ENCODE data around the gene FAM185A.
"Not testable (repeated sequence)": the region's sequence is repeated elsewhere in the genome, so short reads cannot be mapped to it uniquely, and the experiment has no call there.

Gene FAM185A

DNA sequence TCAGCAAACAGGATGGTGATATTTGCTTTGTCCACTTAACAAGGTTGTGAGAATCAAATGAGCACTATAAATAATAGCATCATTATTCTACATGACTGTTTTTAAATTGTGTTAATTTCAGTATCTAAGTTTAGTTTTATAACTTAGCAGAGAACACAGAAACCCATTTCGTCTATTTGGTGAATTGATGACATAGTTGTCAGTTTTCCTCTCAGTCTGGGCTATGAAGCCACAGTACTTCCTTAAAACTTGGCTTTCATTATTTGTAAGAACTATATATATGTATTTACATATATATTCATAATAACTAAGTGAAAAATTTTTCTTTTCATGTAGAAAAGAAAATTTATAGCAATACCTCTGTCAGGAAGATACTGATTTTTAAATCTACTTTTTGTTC lies 11.1 kb downstream of the FAM185A start:
- not testable (repeated sequence) for H3K36me3 Mint-ChIP-seq; H3K9me3 Mint-ChIP-seq (ENCODE audit: low read depth); H3K4me3 Mint-ChIP-seq; H3K27me3 Mint-ChIP-seq; H3K27ac Mint-ChIP-seq; H3K4me1 Mint-ChIP-seq (ENCODE audit: low read depth)

GRCh38 chr7:102761234-102761633 lies 12.4 kb downstream of the FAM185A start:
- H3K27ac Mint-ChIP-seq; H3K4me1 Mint-ChIP-seq (ENCODE audit: low read depth); H3K27me3 Mint-ChIP-seq; H3K9me3 Mint-ChIP-seq (ENCODE audit: low read depth); H3K36me3 Mint-ChIP-seq; H3K4me3 Mint-ChIP-seq: not testable (repeated sequence)

GRCh38 chr7:102763295-102763905 lies 14.6 kb downstream of the FAM185A start:
- not testable (repeated sequence) for H3K27ac Mint-ChIP-seq; H3K36me3 Mint-ChIP-seq; H3K9me3 Mint-ChIP-seq (ENCODE audit: low read depth); H3K27me3 Mint-ChIP-seq; H3K4me3 Mint-ChIP-seq; H3K4me1 Mint-ChIP-seq (ENCODE audit: low read depth)

DNA sequence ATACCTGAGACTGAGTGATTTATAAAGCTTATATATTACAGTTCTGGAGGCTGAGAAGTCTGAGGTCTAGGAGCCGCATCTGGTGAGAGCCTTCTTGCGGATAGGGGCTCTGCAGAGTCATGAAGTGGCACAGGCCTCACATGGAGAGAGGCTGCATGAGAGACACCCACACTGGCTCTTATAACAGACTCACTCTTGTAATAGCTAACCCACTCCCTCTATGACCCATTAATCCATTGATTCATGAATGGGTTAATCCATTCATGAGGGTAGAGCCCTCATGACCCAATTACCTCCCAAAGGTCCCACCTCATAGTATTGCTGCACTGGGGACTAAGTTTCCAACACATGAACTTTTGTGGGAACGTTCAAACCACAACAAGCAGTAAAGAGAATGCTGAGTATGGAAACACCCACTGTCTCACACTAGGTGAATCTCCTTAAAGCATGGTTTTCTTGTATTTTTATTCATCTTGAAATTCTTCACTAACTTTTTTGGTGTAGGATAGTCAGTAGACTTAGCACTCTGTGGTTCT lies 20.9 kb downstream of the FAM185A start:
- not testable (repeated sequence) for H3K9me3 Mint-ChIP-seq (ENCODE audit: low read depth); H3K4me3 Mint-ChIP-seq; H3K4me1 Mint-ChIP-seq (ENCODE audit: low read depth); H3K27ac Mint-ChIP-seq; H3K27me3 Mint-ChIP-seq; H3K36me3 Mint-ChIP-seq

DNA sequence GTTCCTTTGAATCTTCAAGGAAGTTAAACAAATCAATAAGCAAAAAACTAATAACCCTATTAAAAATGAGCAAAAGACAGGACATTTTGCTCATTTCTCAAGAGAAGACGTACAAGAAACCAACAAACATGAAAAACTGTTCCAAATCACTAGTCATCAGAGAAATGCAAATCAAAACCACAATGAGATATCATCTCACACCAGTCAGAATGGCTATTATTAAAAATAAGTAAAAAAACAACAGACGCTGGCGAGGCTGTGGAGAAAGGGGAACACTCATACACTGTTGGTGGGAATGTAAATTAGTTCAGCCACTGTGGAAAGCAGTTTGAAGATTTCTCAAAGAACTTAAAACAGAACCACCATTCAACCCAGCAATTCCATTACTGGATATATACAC lies 21.7 kb downstream of the FAM185A start:
- not testable (repeated sequence) for H3K36me3 Mint-ChIP-seq, H3K27ac Mint-ChIP-seq

DNA sequence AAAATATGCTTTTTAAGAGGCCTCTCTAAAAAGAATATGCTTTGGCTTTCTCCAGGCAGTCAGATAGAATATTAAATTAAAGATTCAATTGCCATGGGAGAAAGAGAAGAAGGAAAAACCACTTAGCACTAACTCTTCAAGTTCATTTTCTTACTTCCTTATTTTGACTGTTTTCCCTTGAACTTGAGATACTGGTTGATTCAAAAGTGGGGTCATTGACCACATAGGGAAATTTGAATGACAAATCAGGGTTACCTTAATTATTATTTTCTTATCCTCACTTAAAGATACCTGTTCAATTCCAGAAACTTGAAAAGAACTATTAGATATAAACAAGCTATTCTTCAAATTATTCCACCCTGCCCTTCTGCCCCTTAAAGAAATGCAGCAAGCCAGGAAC lies 27.4 kb downstream of the FAM185A start:
- H3K9me3 Mint-ChIP-seq (ENCODE audit: low read depth); H3K27ac Mint-ChIP-seq; H3K27me3 Mint-ChIP-seq; H3K4me1 Mint-ChIP-seq (ENCODE audit: low read depth); H3K36me3 Mint-ChIP-seq; H3K4me3 Mint-ChIP-seq: not testable (repeated sequence)

More for the DNA sequence above, 21.7 kb downstream of the FAM185A start:
- not testable (repeated sequence) for H3K27me3 Mint-ChIP-seq; H3K9me3 Mint-ChIP-seq (ENCODE audit: low read depth); H3K4me1 Mint-ChIP-seq (ENCODE audit: low read depth); H3K4me3 Mint-ChIP-seq

GRCh38 chr7:102778663-102779062 lies 29.9 kb downstream of the FAM185A start:
- H3K4me1 Mint-ChIP-seq (ENCODE audit: low read depth), result not testable (repeated sequence)

GRCh38 chr7:102780926-102781325 lies 32.1 kb downstream of the FAM185A start:
- not testable (repeated sequence) for H3K9me3 Mint-ChIP-seq (ENCODE audit: low read depth); H3K4me1 Mint-ChIP-seq (ENCODE audit: low read depth); H3K36me3 Mint-ChIP-seq; H3K4me3 Mint-ChIP-seq; H3K27ac Mint-ChIP-seq; H3K27me3 Mint-ChIP-seq

More at GRCh38 chr7:102778663-102779062, 29.9 kb downstream of the FAM185A start:
- H3K36me3 Mint-ChIP-seq; H3K27me3 Mint-ChIP-seq; H3K4me3 Mint-ChIP-seq; H3K9me3 Mint-ChIP-seq (ENCODE audit: low read depth); H3K27ac Mint-ChIP-seq: not testable (repeated sequence)

DNA sequence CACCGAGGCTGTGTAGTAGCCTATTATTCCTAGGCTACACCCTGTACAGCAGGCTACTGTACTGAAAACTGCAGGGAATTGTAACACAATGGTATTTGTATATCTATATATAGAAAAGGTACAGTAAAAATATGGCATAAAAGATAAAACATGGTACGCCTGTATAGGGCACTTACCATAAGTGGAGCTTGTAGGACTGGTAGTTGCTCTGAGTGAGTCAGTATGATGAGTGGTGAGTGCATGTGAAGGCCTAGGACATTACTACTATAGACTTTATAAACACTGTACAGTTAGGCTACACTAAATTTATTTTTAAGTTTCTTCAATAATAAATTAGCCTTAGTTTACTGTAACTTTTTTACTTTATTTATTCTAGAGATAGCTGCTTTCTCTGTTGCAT lies 40.0 kb downstream of the FAM185A start:
- not testable (repeated sequence) for H3K27me3 Mint-ChIP-seq; H3K4me1 Mint-ChIP-seq (ENCODE audit: low read depth); H3K4me3 Mint-ChIP-seq; H3K9me3 Mint-ChIP-seq (ENCODE audit: low read depth); H3K36me3 Mint-ChIP-seq; H3K27ac Mint-ChIP-seq

DNA sequence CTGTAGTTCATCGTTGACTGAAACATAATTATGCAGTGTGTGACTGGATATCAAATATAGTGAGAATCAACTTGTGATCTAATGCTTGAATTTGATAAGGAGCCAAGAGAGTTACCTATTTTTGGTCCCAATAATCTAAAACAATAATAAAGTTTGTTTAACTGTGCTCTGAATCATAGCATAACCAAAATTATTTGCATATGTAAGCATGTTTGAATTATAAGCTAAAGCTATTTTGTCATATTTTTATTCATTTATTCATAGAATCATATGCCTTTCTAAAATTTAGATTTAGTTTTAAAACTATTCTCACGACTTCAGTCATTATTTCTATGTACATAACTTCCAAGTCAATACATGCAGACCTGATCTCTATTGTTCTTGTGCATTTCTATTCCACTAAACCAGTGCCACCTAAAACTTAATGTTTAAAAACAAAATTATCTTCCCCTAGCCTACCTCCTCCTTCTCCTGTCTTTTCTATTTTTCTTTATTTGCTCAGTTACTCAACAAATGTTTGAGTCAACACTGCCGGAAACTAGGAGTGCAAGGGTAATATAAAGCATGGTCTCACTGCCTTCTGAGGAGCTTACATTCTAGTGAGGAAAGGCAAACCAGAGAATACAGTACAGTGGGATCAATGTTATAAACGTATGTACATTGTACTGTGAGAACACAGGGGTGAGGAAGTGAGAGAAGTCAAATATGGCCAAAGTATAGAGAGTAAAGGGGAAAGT lies 41.7 kb downstream of the FAM185A start:
- not testable (repeated sequence) for H3K4me3 Mint-ChIP-seq; H3K4me1 Mint-ChIP-seq (ENCODE audit: low read depth); H3K9me3 Mint-ChIP-seq (ENCODE audit: low read depth); H3K27ac Mint-ChIP-seq; H3K27me3 Mint-ChIP-seq
- peaks cover 13% of the 10 kb centered on the region for H3K36me3 Mint-ChIP-seq

DNA sequence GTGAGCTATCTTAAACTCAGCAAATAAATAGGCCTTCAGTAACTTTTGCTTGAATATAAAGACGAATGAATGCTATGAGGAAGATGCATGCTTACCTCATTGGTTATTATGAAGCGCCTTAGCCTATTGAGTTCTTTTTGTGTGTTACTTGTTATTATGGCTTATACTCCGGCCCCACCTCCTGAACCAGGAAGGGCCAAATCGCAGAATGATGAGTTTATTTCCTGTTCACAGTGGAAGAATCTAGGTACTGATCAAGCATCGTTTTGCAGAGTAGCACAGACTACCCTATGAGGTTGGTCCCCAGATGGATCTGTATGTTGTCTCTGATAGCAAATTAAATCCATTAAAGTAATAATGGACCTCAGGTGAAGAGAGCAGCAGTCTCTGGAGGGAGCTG lies 42.6 kb downstream of the FAM185A start:
- not testable (repeated sequence) for H3K27ac Mint-ChIP-seq; H3K4me3 Mint-ChIP-seq; H3K27me3 Mint-ChIP-seq; H3K4me1 Mint-ChIP-seq (ENCODE audit: low read depth); H3K9me3 Mint-ChIP-seq (ENCODE audit: low read depth)
- peaks cover 17% of the 10 kb centered on the region for H3K36me3 Mint-ChIP-seq

GRCh38 chr7:102791831-102792230 lies 43.0 kb downstream of the FAM185A start:
- not testable (repeated sequence) for H3K27me3 Mint-ChIP-seq; H3K9me3 Mint-ChIP-seq (ENCODE audit: low read depth); H3K27ac Mint-ChIP-seq; H3K4me1 Mint-ChIP-seq (ENCODE audit: low read depth); H3K4me3 Mint-ChIP-seq
- H3K36me3 Mint-ChIP-seq, result peaks cover 19% of the 10 kb centered on the region

- H3K36me3 Mint-ChIP-seq, result peaks cover 21% of the 10 kb centered on the region
- H3K27me3 Mint-ChIP-seq; H3K4me1 Mint-ChIP-seq (ENCODE audit: low read depth): not testable (repeated sequence)
These were observed 45.8 kb downstream of the FAM185A start for GRCh38 chr7:102794567-102794966.

DNA sequence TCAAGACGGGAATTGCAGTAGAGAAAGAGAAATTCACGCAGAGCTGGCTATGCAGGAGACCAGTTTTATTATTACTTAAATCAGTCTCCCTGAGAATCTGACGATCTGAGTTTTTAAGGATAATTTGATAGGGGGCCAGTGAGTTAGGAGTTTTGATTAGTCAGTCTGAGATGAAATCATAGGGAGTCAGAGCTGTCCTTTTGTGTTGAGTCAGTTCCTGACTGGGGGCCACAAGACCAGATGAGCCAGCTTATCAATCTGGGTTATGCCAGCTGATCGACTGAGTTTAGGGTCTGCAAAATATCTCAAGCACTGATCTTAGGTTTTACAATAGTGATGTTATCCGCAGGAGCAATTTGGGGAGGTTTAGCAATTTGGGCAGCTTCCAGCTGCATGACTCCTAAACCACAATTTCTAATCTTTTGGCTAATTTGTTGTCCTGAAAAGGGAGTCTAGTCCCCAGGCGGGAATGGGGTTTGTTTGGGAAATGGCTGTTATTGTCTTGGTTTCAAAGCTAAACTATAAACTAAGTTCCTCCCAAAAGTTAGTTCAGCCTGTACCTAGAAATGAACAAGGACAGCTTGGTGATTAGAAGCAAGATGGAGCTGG lies 47.3 kb downstream of the FAM185A start:
- not testable (repeated sequence) for H3K27me3 Mint-ChIP-seq; H3K9me3 Mint-ChIP-seq (ENCODE audit: low read depth); H3K4me3 Mint-ChIP-seq; H3K27ac Mint-ChIP-seq; H3K4me1 Mint-ChIP-seq (ENCODE audit: low read depth)
- peaks cover 29% of the 10 kb centered on the region for H3K36me3 Mint-ChIP-seq

More at GRCh38 chr7:102794567-102794966, 45.8 kb downstream of the FAM185A start:
- H3K9me3 Mint-ChIP-seq (ENCODE audit: low read depth); H3K27ac Mint-ChIP-seq; H3K4me3 Mint-ChIP-seq: not testable (repeated sequence)

DNA sequence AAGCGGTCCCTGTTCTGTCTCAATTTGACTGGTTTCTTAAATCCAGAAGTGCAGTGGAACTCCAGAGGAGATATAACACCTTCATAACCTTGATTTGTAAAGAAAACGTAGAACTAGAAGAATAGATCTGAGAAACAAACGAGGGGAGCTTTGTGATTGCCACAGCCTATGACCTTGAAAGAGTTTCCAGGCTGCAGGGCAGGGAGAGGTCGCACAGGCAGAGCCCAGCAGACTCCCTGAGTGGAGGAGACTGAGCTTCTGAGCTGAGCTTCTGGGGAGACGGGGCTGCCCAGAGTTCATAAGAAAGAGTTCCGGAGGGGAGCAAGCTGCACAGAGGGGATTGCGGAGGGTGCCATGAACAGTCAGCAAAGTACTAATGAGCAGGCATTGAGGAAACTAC lies 57.8 kb downstream of the FAM185A start:
- H3K27ac Mint-ChIP-seq, result no peak overlapping the region
- no peak overlapping the region for H3K4me3 Mint-ChIP-seq
- no peaks in the 10 kb centered on the region for H3K4me1 Mint-ChIP-seq (ENCODE audit: low read depth)
- peaks cover 10% of the 10 kb centered on the region for H3K9me3 Mint-ChIP-seq (ENCODE audit: low read depth)
- peaks cover 20% of the 10 kb centered on the region for H3K36me3 Mint-ChIP-seq
- H3K27me3 Mint-ChIP-seq, result no peaks in the 10 kb centered on the region

- no peak overlapping the region for H3K4me3 Mint-ChIP-seq
- peaks cover 18% of the 10 kb centered on the region for H3K36me3 Mint-ChIP-seq
- H3K27ac Mint-ChIP-seq, result no peak overlapping the region
- H3K4me1 Mint-ChIP-seq (ENCODE audit: low read depth), result no peaks in the 10 kb centered on the region
- no peaks in the 10 kb centered on the region for H3K27me3 Mint-ChIP-seq
- H3K9me3 Mint-ChIP-seq (ENCODE audit: low read depth), result no peaks in the 10 kb centered on the region
These were observed 62.1 kb downstream of the FAM185A start for GRCh38 chr7:102810916-102811315.

Measured in activated naive CD8-positive, alpha-beta T cell (primary cell).